HT-29 (cell line): ENCODE results near the gene FCN2. TPM values are rescaled to one million over a fixed set of nuclear protein-coding genes. Genes with fewer than 3 reads are reported as not detected.

ENCODE experiments used
- DNase-seq: peaks from one replicate; pipeline ENCODE4 v3.0.0-alpha.2; 2015; ENCODE audit warnings: low spot score
- total RNA-seq: library from RNA; depleted of rRNA; stranded (reverse); fragments of >200 nt; shearing (Covaris generic); gene quantifications from 2 replicates; pipeline ENCODE4 v1.2.3, GENCODE V29; 2014

FCN2 gene
- total RNA-seq, 1 experiment from 2014 or later: not detected

GRCh38 chr9:134908524-134909309 is 28.1 kb downstream of the FCN2 start:
- DNase-seq: no peak

GRCh38 chr9:134909511-134910481 is 29.2 kb downstream of the FCN2 start:
- no peak for DNase-seq

GRCh38 chr9:134912126-134912840 is 31.7 kb downstream of the FCN2 start:
- DNase-seq: no peak

- DNase-seq: no peak
Observed at GRCh38 chr9:134913041-134913712, 32.6 kb downstream of the FCN2 start.

- no peak for DNase-seq
Observed at GRCh38 chr9:134913713-134914500, 33.3 kb downstream of the FCN2 start.

- no peak for DNase-seq
Observed at GRCh38 chr9:134914501-134914834, 33.9 kb downstream of the FCN2 start.

- no peak for DNase-seq
Observed at GRCh38 chr9:134915046-134915985, 34.7 kb downstream of the FCN2 start.

DNA sequence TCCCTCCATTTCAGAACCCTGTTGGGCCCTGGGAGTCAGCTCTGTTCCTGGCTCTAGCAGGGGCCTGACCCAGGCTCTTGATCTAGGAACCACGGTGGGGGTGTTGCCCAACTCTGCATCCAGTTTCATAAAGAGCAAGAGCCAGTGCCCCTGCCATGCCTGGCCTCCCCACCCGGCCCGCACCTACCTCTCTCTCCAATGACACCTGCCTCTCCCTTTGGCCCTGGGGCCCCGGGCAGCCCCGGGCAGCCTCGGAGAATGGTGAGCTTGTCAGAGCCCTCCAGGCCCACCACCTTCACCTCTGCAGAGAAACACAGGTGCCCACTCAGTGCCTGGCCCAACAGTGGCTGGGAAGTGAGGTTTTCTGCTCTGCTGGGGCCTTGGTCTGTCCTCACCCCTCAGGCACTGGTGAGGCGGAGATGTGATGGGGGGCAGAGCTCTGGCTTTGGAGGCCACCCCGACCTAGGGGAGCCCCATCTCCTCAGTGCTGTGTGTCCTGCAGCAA is 35.6 kb downstream of the FCN2 start:
- DNase-seq: no peak

DNA sequence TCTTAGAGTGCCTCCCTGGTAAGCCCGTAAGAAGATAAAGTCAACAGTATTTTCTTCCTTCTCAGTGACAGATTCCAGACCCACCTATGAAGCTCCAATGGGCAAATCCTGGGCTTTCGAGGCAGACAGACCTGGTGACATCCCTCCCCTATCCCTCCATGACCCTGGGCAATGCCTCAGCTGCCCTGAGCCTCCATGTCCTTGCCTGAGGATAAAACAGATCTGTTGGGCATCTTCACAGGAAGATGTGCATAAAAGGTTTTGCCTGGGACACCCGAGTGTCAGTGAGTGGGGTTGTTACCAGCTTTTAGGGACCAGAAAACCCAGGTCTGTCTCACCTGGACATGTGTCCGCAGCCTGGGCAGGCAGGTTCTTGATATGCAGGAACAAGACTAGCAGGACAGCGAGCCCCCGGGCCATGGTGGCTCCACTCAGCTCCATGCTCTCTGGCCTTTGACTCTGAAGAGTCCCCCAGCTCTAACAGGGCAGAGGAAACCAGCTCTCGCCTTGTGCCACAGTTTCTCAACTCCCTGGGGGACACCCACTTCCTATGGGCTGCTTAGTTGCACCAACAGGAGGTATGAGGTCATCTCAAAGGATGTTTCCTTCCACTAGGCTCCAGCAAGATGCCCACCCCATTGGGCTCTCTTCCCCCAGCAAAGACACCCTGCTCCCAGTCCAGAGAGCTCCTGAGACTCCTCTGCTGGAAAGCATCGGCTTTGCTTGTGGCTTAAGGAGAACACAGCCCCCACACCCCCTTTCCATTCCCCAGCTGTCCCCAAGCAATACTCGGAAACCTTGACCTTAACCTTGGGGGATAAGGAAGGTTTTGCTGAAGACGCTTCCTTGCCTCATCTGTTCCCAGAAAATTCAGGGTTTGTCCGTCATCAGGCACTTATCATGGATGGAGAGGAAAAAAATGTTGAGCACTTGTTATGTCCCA is 37.1 kb downstream of the FCN2 start, which contains the start of gene FCN1:
FCN1 (minus strand) TSS at position 482 of the 943 bp plus-strand sequence; CDS start at position 441, 41 bp downstream.
- no peak for DNase-seq

DNA sequence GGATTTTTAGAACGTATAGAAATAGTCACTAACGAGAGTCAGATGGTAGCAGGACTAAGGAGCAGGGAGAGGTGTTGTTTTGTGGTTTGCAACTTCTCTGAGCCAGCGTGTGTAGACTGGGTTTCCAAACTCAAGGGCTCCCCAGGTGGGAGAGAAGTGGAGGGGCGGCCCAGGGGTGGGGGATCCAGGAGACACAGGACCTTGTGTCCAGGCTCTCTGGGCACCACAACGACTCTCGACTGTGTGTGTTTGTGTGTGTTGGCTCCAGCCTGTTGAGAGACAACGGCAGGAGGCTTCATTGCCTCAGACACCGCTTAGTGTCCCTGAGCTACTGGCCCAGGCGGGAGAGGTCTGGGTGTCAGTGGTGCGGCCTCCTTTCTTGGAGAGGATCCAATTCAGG is 38.0 kb downstream of the FCN2 start:
- DNase-seq: no peak

- DNase-seq: no peak
Observed at GRCh38 chr9:134919303-134919702, 38.7 kb downstream of the FCN2 start.

DNA sequence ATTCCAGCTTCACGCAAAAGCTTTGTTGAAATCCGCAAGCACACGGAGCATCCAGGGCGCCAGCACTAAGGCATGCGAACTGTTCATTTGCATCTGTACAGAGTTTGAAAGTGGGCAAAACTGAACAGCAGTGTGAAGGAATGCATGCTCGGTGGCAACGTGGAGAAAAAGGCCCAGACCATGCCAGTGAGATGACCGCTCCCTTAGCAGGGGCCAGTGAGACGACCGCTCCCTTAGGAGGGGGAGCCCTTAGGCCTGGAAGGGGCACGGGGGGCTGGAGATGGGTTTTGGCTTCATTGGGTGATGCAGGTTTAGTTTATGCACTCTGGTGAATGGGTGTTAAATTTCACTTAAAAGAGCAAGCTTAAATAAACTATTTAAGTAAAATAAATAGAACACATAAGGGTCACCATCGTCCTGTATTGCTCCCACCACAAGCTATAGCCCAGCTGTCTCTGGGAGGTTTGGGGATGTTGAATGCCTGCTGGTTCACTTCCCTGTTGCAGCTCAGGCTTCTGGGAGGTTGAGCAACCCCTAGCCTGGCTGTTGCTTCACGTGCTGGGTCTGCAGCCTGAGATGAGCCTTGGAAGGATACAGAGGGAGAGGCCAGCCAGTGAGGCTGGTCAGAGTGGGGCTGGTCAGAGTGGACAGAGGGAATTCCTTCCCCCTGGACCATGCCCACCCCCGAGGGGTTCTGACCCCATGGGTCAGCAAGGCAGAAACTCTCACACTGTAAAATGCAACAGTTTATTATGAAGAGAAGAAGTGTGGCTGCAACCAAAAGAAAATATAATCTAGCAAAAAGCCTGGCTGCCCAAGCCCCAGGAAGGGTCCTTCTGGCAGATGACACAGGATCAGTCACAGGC is 41.7 kb downstream of the FCN2 start:
- DNase-seq: no peak

DNA sequence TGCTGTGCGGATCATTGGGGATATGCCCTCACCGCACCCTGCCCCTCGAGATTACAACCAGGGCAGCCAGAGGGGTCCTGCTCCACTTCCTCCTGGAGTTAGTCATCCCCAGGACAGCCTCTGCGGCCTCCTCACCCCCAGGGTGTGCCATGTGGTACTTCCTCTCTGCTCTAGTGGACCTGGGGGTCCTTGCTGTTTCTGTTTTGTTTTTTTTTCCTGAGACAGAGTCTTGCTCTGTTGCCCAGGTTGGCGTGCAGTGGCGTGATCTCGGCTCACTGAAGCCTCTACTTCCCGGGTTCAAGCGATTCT is 42.3 kb downstream of the FCN2 start:
- DNase-seq: no peak

DNA sequence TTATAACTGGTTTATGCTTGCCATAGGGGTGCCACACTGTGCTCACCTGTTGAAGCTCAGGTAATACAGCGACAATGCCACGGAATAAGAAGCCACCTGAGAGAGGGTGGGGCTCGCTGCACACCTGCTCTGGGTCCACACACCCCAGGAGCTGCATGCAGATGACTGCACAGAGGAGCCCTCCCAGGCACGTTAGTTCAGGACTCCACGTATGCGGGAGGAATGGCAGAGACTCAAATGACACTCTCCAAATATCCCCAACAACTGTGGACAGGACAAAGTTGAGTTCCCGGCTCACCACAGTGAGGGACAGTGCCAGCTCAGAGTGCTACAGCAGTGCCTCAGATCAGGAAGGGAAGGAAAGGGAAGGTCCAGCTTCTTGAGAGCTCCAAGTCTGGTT is 42.9 kb downstream of the FCN2 start:
- no peak for DNase-seq

DNA sequence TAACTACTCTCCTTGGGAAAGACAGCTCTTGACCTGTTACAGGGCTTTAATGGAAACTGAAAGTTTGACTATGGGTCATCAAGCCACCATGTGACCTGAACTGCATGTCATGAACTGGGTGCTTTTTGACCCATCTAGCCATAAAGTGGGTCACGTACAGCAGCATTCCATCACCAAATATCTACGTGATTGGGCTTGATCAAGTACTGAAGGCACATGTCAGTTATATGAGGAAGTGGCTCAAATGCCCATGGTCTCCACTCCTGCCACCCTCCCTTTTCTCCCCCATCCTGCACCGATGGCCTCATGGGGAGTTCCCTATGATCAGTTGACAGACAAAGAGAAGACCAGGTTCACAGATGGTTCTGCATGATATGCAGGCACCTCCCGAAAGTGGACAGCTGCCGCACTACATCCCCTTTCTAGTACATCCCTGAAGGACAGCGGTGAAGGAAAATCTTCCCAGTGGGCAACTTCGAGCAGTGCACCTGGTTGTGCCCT is 44.5 kb downstream of the FCN2 start:
- no peak for DNase-seq

DNA sequence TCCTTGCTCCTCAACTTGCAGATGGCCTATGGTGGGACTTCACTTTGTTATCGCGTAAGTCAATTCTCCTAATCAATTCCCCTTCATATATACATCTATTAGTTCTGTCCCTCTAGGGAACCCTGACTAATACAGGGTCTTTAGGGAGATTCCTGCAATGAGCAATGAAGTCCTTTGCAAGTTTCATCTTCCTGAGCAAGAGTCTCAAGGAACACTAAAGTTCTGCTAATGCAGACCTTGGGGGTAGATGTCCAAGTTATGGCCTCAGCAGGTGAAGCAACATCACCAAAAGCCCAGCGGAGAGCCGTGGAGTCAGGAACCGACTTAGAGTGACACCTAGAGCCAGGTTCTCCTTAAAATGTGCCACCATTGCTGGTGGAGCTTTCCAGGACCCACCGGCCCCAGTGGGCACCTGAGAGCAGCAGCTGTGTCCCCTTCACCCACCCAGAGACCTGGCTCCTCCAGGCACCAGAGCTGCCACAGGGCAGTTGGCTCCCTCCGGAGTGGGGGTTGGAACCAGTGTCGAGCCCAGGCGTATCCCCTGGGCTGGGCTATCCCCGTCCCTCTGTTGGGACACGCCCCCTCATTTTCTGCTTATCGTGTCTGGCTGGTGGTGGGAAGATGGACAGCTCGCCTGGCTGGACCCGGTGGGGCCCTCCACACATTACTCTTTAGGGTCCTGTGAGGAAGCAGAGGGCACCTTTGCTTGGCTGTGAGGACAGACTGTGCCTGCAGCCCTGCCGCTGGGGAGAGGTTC is 48.0 kb downstream of the FCN2 start:
- DNase-seq: no peak
